K562 (cell line): ENCODE data around the gene ABCA7. TPM values are rescaled to one million over a fixed set of nuclear protein-coding genes. Genes with fewer than 3 reads are reported as not detected.

Experiments
- DPF2 ChIP-seq: fragments of 450-650 bp; IDR thresholded peaks from 2 replicates; pipeline ENCODE4 v1.6.1; 2016
- HMBOX1 ChIP-seq: sonication (generic); IDR thresholded peaks from 2 replicates; pipeline ENCODE4 v1.6.1; 2016
- KDM1A ChIP-seq, 2 experiments: fragments of 450-650 bp; IDR thresholded peaks; 2 replicates each; pipeline ENCODE4 v1.6.1; 2016; ENCODE audit warnings: mild to moderate bottlenecking in 2 of 2
- KLF13 ChIP-seq: fragments of 450-650 bp; IDR thresholded peaks from 2 replicates; pipeline ENCODE4 v1.6.1; 2016; ENCODE audit warnings: missing genetic modification characterization, low read depth, mild to moderate bottlenecking, missing compliant biosample characterization, moderate library complexity, borderline replicate concordance
- MGA ChIP-seq: fragments of 450-650 bp; IDR thresholded peaks from 2 replicates; pipeline ENCODE4 v1.6.1; 2016; ENCODE audit warnings: mild to moderate bottlenecking, moderate library complexity
- RBM15 ChIP-seq: fragments of 200-400 bp; formaldehyde crosslinking; IDR thresholded peaks from 2 replicates; pipeline ENCODE4 v1.6.1; 2018; ENCODE audit warnings: mild to moderate bottlenecking, low read length, moderate library complexity; ENCODE audit not compliant: insufficient read depth
- SMAD2 ChIP-seq: fragments of 150-350 bp; IDR thresholded peaks from 2 replicates; pipeline ENCODE4 v1.6.1; 2014; ENCODE audit warnings: low read depth, mild to moderate bottlenecking, low read length
- SRSF1 ChIP-seq: fragments of 200-400 bp; formaldehyde crosslinking; IDR thresholded peaks from 2 replicates; pipeline ENCODE4 v1.6.1; 2017; ENCODE audit warnings: mild to moderate bottlenecking, low read depth, low read length, moderate library complexity
- SRSF7 ChIP-seq: fragments of 200-400 bp; formaldehyde crosslinking; optimal IDR thresholded peaks from 2 replicates; pipeline ENCODE3; 2017; ENCODE audit warnings: mild to moderate bottlenecking, low read depth, low read length
- TBL1XR1 ChIP-seq, 2 experiments: IDR thresholded peaks; 2 replicates each; pipeline ENCODE4 v1.6.1; 2012; ENCODE audit warnings: improper control_type of control experiment in 2 of 2, low read length in 2 of 2, mild to moderate bottlenecking in 1 of 2
- TRIM28 ChIP-seq: fragments of 450-650 bp; IDR thresholded peaks from 2 replicates; pipeline ENCODE4 v1.6.1; 2017
- ZHX1 ChIP-seq: fragments of 150-350 bp; conservative IDR thresholded peaks from 2 replicates; pipeline ENCODE4 v1.6.1; 2014; ENCODE audit warnings: low read length
- ZNF436 ChIP-seq: fragments of 250-450, 450-650 bp; sonication (Bioruptor Pico); formaldehyde crosslinking; IDR thresholded peaks from 2 replicates; pipeline ENCODE4 v1.7.0; 2020; ENCODE audit warnings: mild to moderate bottlenecking
- ZNF644 ChIP-seq: fragments of 200-800 bp; sonication (Bioruptor generic); IDR thresholded peaks from 2 replicates; pipeline ENCODE4 v1.6.1; 2016; ENCODE audit warnings: low read depth, missing genetic modification characterization, missing compliant biosample characterization
- polyA plus RNA-seq, 8 experiments: library from polyadenylated mRNA; depleted of rRNA in 4 of 8; stranded (reverse) in 5 of 8; unstranded in 3 of 8; fragments of >200 nt; fragmentation: Nextera tagmentation in 2 of 8; fragmentation: Illumina TruSeq in 1 of 8; extraction: Ambion mirVana in 2 of 8; extraction: Trizol in 1 of 8; gene quantifications; 2 replicates each; pipeline versions ENCODE4 v1.2.1 to v1.2.3, GENCODE V29; 2011 to 2014; ENCODE audit warnings: inconsistent platforms in 1 of 8, missing spikeins in 1 of 8
- total RNA-seq, 7 experiments: library from RNA; depleted of rRNA in 6 of 7; stranded (reverse); fragments of >200 nt in 6 of 7; fragmentation: Illumina TruSeq in 2 of 7; extraction: Trizol in 2 of 7; gene quantifications; 2 replicates each; pipeline versions ENCODE4 v1.2.1 to v1.2.3, GENCODE V29; 2011 to 2021; ENCODE audit warnings: low replicate concordance in 1 of 7

The ABCA7 gene
- total and polyA plus RNA-seq, 9 of the 15 experiments (the other 6 are each of a cell fraction or from before 2014, with no cell fraction given) = 2.3 to 96.1 (median 31.2) TPM

- TF ChIP-seq SRSF1 (no peak), RBM15 (no peak), SMAD2 (no peak), MGA (no peak), SRSF7 (no peak), ZHX1 (no peak; the same call in 1 of the 2 replicates), ZNF644 (tag) (no peak), ZNF436 (no peak), TBL1XR1 (IDR thresholded peaks at IDR 0.05; ENCODE audit: low read length in 2 of 2) (no peak), TRIM28 (no peak), KDM1A (IDR thresholded peaks at IDR 0.05) (no peak), HMBOX1 (no peak), KLF13 (tag) (no peak), DPF2 (no peak)
These were observed 63.9 kb downstream of the ABCA7 start, which contains the start of gene GPX4 (continued) for GRCh38 chr19:1103708-1104310.
